K562 (cell line): ENCODE results near the gene SLC19A1. TPM values are rescaled to one million over a fixed set of nuclear protein-coding genes. Genes with fewer than 3 reads are reported as not detected.
A peak's percentile ranks its signal among the peaks of the same experiment; 100 is the strongest.

Experiments
- ASH1L ChIP-seq: fragments of 450-650 bp; IDR thresholded peaks from 2 replicates; pipeline ENCODE4 v1.6.1; 2018; ENCODE audit warnings: borderline replicate concordance, mild to moderate bottlenecking, low read depth; ENCODE audit not compliant: partially characterized antibody
- KDM2B ChIP-seq: fragments of 250-450 bp; sonication (Bioruptor Pico); IDR thresholded peaks from 2 replicates; pipeline ENCODE4 v1.8.0; 2021; ENCODE audit warnings: mild to moderate bottlenecking, moderate library complexity
- RUNX1 ChIP-seq: sonication (generic); IDR thresholded peaks from 2 replicates; pipeline ENCODE4 v1.6.1; 2016; ENCODE audit warnings: antibody characterized with exemption, low read depth
- SMARCB1 ChIP-seq: IDR thresholded peaks from 2 replicates; pipeline ENCODE4 v1.6.1; 2011; ENCODE audit warnings: improper control_type of control experiment, low read depth; ENCODE audit not compliant: insufficient read length
- SRSF7 ChIP-seq: fragments of 200-400 bp; formaldehyde crosslinking; optimal IDR thresholded peaks from 2 replicates; pipeline ENCODE3; 2017; ENCODE audit warnings: mild to moderate bottlenecking, low read depth, low read length
- SUPT5H ChIP-seq: fragments of 450-650 bp; IDR thresholded peaks from 2 replicates; pipeline ENCODE4 v1.6.1; 2016
- TAF1 ChIP-seq: IDR thresholded peaks from 2 replicates; pipeline ENCODE4 v1.6.1; 2011; ENCODE audit warnings: mild to moderate bottlenecking, low read length, moderate library complexity; ENCODE audit not compliant: insufficient read depth, control insufficient read depth, severe bottlenecking; ENCODE audit errors: extremely low read depth
- TEAD1 ChIP-seq, 2 experiments: fragments of 450-650 bp in 1 of 2; sonication (generic) in 1 of 2; formaldehyde crosslinking; IDR thresholded peaks; 2 replicates each; pipeline versions ENCODE4 v1.4.0 to v1.8.0; 2020 to 2022; ENCODE audit warnings: mild to moderate bottlenecking in 2 of 2, missing genetic modification reagents in 1 of 2
- TRIM28 ChIP-seq: fragments of 450-650 bp; IDR thresholded peaks from 2 replicates; pipeline ENCODE4 v1.6.1; 2017
- polyA plus RNA-seq, 8 experiments: library from polyadenylated mRNA; depleted of rRNA in 4 of 8; stranded (reverse) in 5 of 8; unstranded in 3 of 8; fragments of >200 nt; fragmentation: Nextera tagmentation in 2 of 8; fragmentation: Illumina TruSeq in 1 of 8; extraction: Ambion mirVana in 2 of 8; extraction: Trizol in 1 of 8; gene quantifications; 2 replicates each; pipeline versions ENCODE4 v1.2.1 to v1.2.3, GENCODE V29; 2011 to 2014; ENCODE audit warnings: inconsistent platforms in 1 of 8, missing spikeins in 1 of 8
- total RNA-seq, 7 experiments: library from RNA; depleted of rRNA in 6 of 7; stranded (reverse); fragments of >200 nt in 6 of 7; fragmentation: Illumina TruSeq in 2 of 7; extraction: Trizol in 2 of 7; gene quantifications; 2 replicates each; pipeline versions ENCODE4 v1.2.1 to v1.2.3, GENCODE V29; 2011 to 2021; ENCODE audit warnings: low replicate concordance in 1 of 7
- TF ChIP-seq, protein P1 (sequence below): sonication (generic); formaldehyde crosslinking; IDR thresholded peaks from 2 replicates; pipeline ENCODE4 v1.8.0; 2022; ENCODE audit warnings: mild to moderate bottlenecking, missing genetic modification reagents, borderline replicate concordance
- TF ChIP-seq, protein P2 (sequence below): sonication (generic); formaldehyde crosslinking; IDR thresholded peaks from 2 replicates; pipeline ENCODE4 v1.8.0; 2022; ENCODE audit warnings: mild to moderate bottlenecking, missing genetic modification reagents
- TF ChIP-seq, protein P3 (sequence below): fragments of 250-450 bp; sonication (Bioruptor Pico); IDR thresholded peaks from 2 replicates; pipeline ENCODE4 v1.8.0; 2021; ENCODE audit warnings: moderate library complexity, mild to moderate bottlenecking, inconsistent platforms
- TF ChIP-seq, protein P4 (sequence below): IDR thresholded peaks from 2 replicates; pipeline ENCODE4 v1.6.1; 2011; ENCODE audit warnings: borderline replicate concordance, low read depth, mild to moderate bottlenecking, moderate library complexity, low read length; ENCODE audit not compliant: insufficient read depth, poor library complexity, severe bottlenecking
- TF ChIP-seq, protein P5 (sequence below): sonication (generic); formaldehyde crosslinking; IDR thresholded peaks from 2 replicates; pipeline ENCODE4 v1.8.0; 2022; ENCODE audit warnings: missing genetic modification reagents, mild to moderate bottlenecking, moderate library complexity, borderline replicate concordance

Gene SLC19A1
- total and polyA plus RNA-seq, 9 of the 15 experiments (the other 6 are each of a cell fraction or from before 2014, with no cell fraction given): 0.65 to 88.7 (median 12.0) TPM

DNA sequence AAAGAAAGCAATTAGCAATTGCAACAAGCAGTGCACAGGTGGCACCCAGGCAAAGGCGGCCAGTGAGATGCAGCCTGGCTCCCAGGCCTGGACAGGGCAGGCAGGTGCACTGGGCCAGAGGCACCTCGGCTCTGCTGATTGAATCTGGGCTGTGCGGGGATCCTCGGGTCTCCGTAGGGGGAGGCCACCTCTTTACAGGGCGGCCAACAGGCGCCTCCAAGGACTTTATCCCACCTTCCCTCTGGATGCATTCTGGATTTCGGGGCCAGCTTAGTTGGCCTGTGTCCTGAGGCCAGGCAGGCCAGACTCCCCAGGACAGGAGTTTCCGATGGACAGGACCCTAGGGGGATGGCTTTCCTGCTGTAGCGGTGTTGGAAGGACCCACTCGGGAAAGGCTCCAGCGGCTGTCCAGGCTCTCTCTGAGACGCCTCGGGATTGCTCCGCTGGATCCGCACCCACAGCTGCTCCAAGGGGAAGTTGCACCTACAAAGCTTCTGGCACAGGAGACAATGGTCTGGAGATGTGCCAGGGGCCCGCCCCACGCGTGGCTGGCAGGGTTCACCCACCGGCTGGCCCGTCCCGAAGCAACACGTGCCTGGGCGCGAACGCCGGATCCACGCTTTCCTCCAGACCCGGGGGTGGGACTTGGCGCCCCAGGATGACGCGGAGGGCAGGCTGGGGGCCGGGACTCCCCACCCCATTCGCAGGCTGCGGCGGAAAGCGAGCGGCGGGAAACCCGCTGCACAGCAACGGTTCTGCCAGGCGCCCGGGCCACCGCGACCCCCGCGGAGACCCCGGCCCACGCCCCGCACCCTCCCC lies 810 bp downstream of the SLC19A1 start (continued):
- TF ChIP-seq, protein P1, sequence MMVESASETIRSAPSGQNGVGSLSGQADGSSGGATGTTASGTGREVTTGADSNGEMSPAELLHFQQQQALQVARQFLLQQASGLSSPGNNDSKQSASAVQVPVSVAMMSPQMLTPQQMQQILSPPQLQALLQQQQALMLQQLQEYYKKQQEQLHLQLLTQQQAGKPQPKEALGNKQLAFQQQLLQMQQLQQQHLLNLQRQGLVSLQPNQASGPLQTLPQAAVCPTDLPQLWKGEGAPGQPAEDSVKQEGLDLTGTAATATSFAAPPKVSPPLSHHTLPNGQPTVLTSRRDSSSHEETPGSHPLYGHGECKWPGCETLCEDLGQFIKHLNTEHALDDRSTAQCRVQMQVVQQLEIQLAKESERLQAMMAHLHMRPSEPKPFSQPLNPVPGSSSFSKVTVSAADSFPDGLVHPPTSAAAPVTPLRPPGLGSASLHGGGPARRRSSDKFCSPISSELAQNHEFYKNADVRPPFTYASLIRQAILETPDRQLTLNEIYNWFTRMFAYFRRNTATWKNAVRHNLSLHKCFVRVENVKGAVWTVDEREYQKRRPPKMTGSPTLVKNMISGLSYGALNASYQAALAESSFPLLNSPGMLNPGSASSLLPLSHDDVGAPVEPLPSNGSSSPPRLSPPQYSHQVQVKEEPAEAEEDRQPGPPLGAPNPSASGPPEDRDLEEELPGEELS (CRISPR knock-in tag): no peak
- TF ChIP-seq, protein P2, sequence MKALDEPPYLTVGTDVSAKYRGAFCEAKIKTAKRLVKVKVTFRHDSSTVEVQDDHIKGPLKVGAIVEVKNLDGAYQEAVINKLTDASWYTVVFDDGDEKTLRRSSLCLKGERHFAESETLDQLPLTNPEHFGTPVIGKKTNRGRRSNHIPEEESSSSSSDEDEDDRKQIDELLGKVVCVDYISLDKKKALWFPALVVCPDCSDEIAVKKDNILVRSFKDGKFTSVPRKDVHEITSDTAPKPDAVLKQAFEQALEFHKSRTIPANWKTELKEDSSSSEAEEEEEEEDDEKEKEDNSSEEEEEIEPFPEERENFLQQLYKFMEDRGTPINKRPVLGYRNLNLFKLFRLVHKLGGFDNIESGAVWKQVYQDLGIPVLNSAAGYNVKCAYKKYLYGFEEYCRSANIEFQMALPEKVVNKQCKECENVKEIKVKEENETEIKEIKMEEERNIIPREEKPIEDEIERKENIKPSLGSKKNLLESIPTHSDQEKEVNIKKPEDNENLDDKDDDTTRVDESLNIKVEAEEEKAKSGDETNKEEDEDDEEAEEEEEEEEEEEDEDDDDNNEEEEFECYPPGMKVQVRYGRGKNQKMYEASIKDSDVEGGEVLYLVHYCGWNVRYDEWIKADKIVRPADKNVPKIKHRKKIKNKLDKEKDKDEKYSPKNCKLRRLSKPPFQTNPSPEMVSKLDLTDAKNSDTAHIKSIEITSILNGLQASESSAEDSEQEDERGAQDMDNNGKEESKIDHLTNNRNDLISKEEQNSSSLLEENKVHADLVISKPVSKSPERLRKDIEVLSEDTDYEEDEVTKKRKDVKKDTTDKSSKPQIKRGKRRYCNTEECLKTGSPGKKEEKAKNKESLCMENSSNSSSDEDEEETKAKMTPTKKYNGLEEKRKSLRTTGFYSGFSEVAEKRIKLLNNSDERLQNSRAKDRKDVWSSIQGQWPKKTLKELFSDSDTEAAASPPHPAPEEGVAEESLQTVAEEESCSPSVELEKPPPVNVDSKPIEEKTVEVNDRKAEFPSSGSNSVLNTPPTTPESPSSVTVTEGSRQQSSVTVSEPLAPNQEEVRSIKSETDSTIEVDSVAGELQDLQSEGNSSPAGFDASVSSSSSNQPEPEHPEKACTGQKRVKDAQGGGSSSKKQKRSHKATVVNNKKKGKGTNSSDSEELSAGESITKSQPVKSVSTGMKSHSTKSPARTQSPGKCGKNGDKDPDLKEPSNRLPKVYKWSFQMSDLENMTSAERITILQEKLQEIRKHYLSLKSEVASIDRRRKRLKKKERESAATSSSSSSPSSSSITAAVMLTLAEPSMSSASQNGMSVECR (CRISPR knock-in tag): peak; percentile 97
- TF ChIP-seq TRIM28: no peak
- TF ChIP-seq, protein P3, sequence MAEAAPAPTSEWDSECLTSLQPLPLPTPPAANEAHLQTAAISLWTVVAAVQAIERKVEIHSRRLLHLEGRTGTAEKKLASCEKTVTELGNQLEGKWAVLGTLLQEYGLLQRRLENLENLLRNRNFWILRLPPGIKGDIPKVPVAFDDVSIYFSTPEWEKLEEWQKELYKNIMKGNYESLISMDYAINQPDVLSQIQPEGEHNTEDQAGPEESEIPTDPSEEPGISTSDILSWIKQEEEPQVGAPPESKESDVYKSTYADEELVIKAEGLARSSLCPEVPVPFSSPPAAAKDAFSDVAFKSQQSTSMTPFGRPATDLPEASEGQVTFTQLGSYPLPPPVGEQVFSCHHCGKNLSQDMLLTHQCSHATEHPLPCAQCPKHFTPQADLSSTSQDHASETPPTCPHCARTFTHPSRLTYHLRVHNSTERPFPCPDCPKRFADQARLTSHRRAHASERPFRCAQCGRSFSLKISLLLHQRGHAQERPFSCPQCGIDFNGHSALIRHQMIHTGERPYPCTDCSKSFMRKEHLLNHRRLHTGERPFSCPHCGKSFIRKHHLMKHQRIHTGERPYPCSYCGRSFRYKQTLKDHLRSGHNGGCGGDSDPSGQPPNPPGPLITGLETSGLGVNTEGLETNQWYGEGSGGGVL (CRISPR knock-in tag): no peak
- peak; percentile 47 for TF ChIP-seq TAF1
- TF ChIP-seq, protein P4, sequence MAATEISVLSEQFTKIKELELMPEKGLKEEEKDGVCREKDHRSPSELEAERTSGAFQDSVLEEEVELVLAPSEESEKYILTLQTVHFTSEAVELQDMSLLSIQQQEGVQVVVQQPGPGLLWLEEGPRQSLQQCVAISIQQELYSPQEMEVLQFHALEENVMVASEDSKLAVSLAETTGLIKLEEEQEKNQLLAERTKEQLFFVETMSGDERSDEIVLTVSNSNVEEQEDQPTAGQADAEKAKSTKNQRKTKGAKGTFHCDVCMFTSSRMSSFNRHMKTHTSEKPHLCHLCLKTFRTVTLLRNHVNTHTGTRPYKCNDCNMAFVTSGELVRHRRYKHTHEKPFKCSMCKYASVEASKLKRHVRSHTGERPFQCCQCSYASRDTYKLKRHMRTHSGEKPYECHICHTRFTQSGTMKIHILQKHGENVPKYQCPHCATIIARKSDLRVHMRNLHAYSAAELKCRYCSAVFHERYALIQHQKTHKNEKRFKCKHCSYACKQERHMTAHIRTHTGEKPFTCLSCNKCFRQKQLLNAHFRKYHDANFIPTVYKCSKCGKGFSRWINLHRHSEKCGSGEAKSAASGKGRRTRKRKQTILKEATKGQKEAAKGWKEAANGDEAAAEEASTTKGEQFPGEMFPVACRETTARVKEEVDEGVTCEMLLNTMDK: no peak
- TF ChIP-seq TEAD1 (CRISPR knock-in tag; IDR thresholded peaks at IDR 0.05): 0 out of 4 replicates have a peak, but pooled peaks of 1 of the 2 experiments have one; percentile 25
- TF ChIP-seq SUPT5H: peak; percentile 55
- TF ChIP-seq KDM2B: peak; percentile 45; the same call in 1 of the 2 replicates
- no peak for TF ChIP-seq ASH1L
- TF ChIP-seq SRSF7: no peak
- TF ChIP-seq SMARCB1: no peak
- TF ChIP-seq RUNX1: no peak
- TF ChIP-seq, protein P5, sequence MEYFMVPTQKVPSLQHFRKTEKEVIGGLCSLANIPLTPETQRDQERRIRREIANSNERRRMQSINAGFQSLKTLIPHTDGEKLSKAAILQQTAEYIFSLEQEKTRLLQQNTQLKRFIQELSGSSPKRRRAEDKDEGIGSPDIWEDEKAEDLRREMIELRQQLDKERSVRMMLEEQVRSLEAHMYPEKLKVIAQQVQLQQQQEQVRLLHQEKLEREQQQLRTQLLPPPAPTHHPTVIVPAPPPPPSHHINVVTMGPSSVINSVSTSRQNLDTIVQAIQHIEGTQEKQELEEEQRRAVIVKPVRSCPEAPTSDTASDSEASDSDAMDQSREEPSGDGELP (CRISPR knock-in tag): peak; percentile 83; the same call in 1 of the 2 replicates
